Keratinocyte (primary cell): ENCODE measurements around the gene NELL2. TPM values are rescaled to one million over a fixed set of nuclear protein-coding genes. Genes with fewer than 3 reads are reported as not detected.

Source experiments
- DNase-seq: peaks from one replicate; pipeline ENCODE4 v3.0.0-alpha.2; 2011; ENCODE audit warnings: low read depth, missing footprints, low spot score
- FAIRE-seq: peaks from 2 replicates; lab custom pipeline; 2011; peaks lifted over from hg19 to GRCh38; lab: Jason Lieb, UNC
- H2AFZ ChIP-seq: 2 replicates; pipeline ENCODE4 v1.6.0; 2012; ENCODE audit warnings: low read length, control low read depth, inconsistent platforms; ENCODE audit not compliant: control insufficient read depth
- H3K27ac ChIP-seq: 2 replicates; pipeline ENCODE4 v1.5.1; 2011; ENCODE audit warnings: low read length; ENCODE audit not compliant: control insufficient read depth, insufficient read depth
- H3K27me3 ChIP-seq: 3 replicates; pipeline ENCODE4 v1.6.0; 2011; ENCODE audit warnings: low read length; ENCODE audit not compliant: control insufficient read depth, insufficient read depth; ENCODE audit errors: extremely low read depth
- H3K36me3 ChIP-seq, 2 experiments: 2 replicates in 1 of 2; 3 replicates in 1 of 2; pipeline ENCODE4 v1.5.1; 2011; ENCODE audit warnings: low read length in 2 of 2, mild to moderate bottlenecking in 1 of 2; ENCODE audit not compliant: control insufficient read depth in 2 of 2, insufficient read depth in 2 of 2; ENCODE audit errors: extremely low read depth in 1 of 2
- H3K4me1 ChIP-seq: 3 replicates; pipeline ENCODE4 v1.5.1; 2011; ENCODE audit warnings: low read length; ENCODE audit not compliant: control insufficient read depth, insufficient read depth; ENCODE audit errors: extremely low read depth
- H3K4me2 ChIP-seq: 3 replicates; pipeline ENCODE4 v1.6.0; 2011; ENCODE audit warnings: low read depth, low read length; ENCODE audit not compliant: control insufficient read depth, insufficient read depth; ENCODE audit errors: extremely low read depth
- H3K4me3 ChIP-seq, 3 experiments: fragments of 200-600 bp in 1 of 3; sonication (generic) in 1 of 3; 2 replicates in 2 of 3; 3 replicates in 1 of 3; pipeline ENCODE4 v1.5.1; 2011 to 2016; ENCODE audit warnings: low read length in 3 of 3, mild to moderate bottlenecking in 3 of 3, control low read depth in 2 of 3, inconsistent platforms in 1 of 3, low read depth in 1 of 3, mixed read lengths in 1 of 3, mixed run types in 1 of 3, moderate library complexity in 1 of 3; ENCODE audit not compliant: control insufficient read depth in 2 of 3, insufficient read depth in 2 of 3; ENCODE audit errors: extremely low read depth in 1 of 3
- H3K79me2 ChIP-seq: 2 replicates; pipeline ENCODE4 v1.6.0; 2012; ENCODE audit warnings: low read length; ENCODE audit not compliant: control insufficient read depth, insufficient read depth
- H3K9ac ChIP-seq: 3 replicates; pipeline ENCODE4 v1.6.0; 2011; ENCODE audit warnings: low read length; ENCODE audit not compliant: control insufficient read depth, insufficient read depth; ENCODE audit errors: extremely low read depth
- H3K9me1 ChIP-seq: 3 replicates; pipeline ENCODE4 v1.6.0; 2011; ENCODE audit warnings: low read length; ENCODE audit not compliant: control insufficient read depth, insufficient read depth; ENCODE audit errors: extremely low read depth
- H3K9me3 ChIP-seq: 2 replicates; pipeline ENCODE4 v1.5.1; 2012; ENCODE audit warnings: low read depth, low read length; ENCODE audit not compliant: control insufficient read depth
- H4K20me1 ChIP-seq: 3 replicates; pipeline ENCODE4 v1.6.0; 2011; ENCODE audit warnings: low read length; ENCODE audit not compliant: control insufficient read depth, insufficient read depth; ENCODE audit errors: extremely low read depth
- CTCF ChIP-seq, 3 experiments: IDR thresholded peaks in 1 of 3; conservative IDR thresholded peaks in 1 of 3; optimal IDR thresholded peaks in 1 of 3; 2 replicates in 2 of 3; 3 replicates in 1 of 3; pipeline versions ENCODE3 to v1.5.1; 2011; ENCODE audit warnings: low read length in 3 of 3, mild to moderate bottlenecking in 3 of 3, moderate library complexity in 2 of 3, control low read depth in 1 of 3, inconsistent platforms in 1 of 3; ENCODE audit not compliant: insufficient read depth in 2 of 3; ENCODE audit errors: extremely low read depth in 1 of 3
- EZH2 ChIP-seq: IDR thresholded peaks from one replicate; pipeline ENCODE4 v1.6.1; 2012; ENCODE audit warnings: inconsistent platforms, mild to moderate bottlenecking, low read length, moderate library complexity
- dilution Hi-C: fragments of 300-500 bp; cut with MboI; formaldehyde crosslinking; loops from one replicate; pipeline ENCODE4 v1.7.0; 2020; ENCODE audit warnings: low sequenced_read_pairs; ENCODE audit not compliant: extremely low pct_ligation_motif_present
- polyA plus RNA-seq, 5 experiments: library from polyadenylated mRNA; depleted of rRNA in 3 of 5; stranded (reverse) in 3 of 5; stranded (forward) in 1 of 5; unstranded in 1 of 5; fragments of >200 nt; gene quantifications; 1 replicate in 1 of 5; 2 replicates in 3 of 5; 3 replicates in 1 of 5; pipeline versions ENCODE4 v1.2.1 to v1.2.3, GENCODE V29; 2011 to 2012; ENCODE audit warnings: missing spikeins in 2 of 5, low read depth in 1 of 5, low replicate concordance in 1 of 5

NELL2 gene
- polyA plus RNA-seq, 1 donor (not counting 4 experiments of a cell fraction or from before 2014, with no cell fraction given) = 0.58 TPM

GRCh38 chr12:44603701-44604100, 272.4 kb downstream of the NELL2 start:
- H3K79me2 ChIP-seq = no peaks in the 10 kb centered on the region
- no peaks in the 10 kb centered on the region for H3K4me1 ChIP-seq
- FAIRE-seq (no peak), DNase-seq (no peak)
- no peaks in the 10 kb centered on the region for H3K9me3 ChIP-seq
- no peaks in the 10 kb centered on the region for H3K9me1 ChIP-seq
- H2AFZ ChIP-seq = no peak overlapping the region
- H3K27ac ChIP-seq = no peak overlapping the region
- H3K36me3 ChIP-seq = no peaks in the 10 kb centered on the region
- H3K9ac ChIP-seq = no peak overlapping the region
- no peak overlapping the region for H3K4me3 ChIP-seq
- dilution Hi-C loops = no loop called here
- H3K4me2 ChIP-seq = no peak overlapping the region
- no peak for TF ChIP-seq EZH2
- no peak for TF ChIP-seq CTCF (optimal IDR thresholded peaks at IDR 0.05 in 1 of 3, IDR thresholded peaks at IDR 0.05 in 1 of 3, conservative IDR thresholded peaks at IDR 0.05 in 1 of 3; ENCODE audit: extremely low read depth in 1 of 3, insufficient read depth in 2 of 3, low read length in 3 of 3)
- no peaks in the 10 kb centered on the region for H4K20me1 ChIP-seq
- no peaks in the 10 kb centered on the region for H3K27me3 ChIP-seq

GRCh38 chr12:44592626-44593025, 283.5 kb downstream of the NELL2 start:
- Histone ChIP-seq H3K27ac (no peak overlapping the region), H3K4me2 (no peak overlapping the region), H3K9ac (no peak overlapping the region), H3K27me3 (no peaks in the 10 kb centered on the region), H3K4me3 (no peak overlapping the region), H4K20me1 (no peaks in the 10 kb centered on the region), H3K36me3 (no peaks in the 10 kb centered on the region), H3K9me3 (no peaks in the 10 kb centered on the region), H3K79me2 (no peaks in the 10 kb centered on the region), H3K9me1 (no peaks in the 10 kb centered on the region), H2AFZ (no peak overlapping the region), H3K4me1 (no peaks in the 10 kb centered on the region)
- TF ChIP-seq CTCF (optimal IDR thresholded peaks at IDR 0.05 in 1 of 3, IDR thresholded peaks at IDR 0.05 in 1 of 3, conservative IDR thresholded peaks at IDR 0.05 in 1 of 3; ENCODE audit: extremely low read depth in 1 of 3, insufficient read depth in 2 of 3, low read length in 3 of 3) (no peak), EZH2 (no peak)
- FAIRE-seq (no peak), DNase-seq (no peak)
- dilution Hi-C loops = no loop called here
